22Rv1 (cell line): ENCODE measurements around the gene CNRIP1.

Source experiments
- CTCF ChIP-seq: fragments of 450-650 bp; IDR thresholded peaks from 2 replicates; pipeline ENCODE4 v1.5.1; 2017; ENCODE audit warnings: mild to moderate bottlenecking
- ZFX ChIP-seq: fragments of 450-650 bp; IDR thresholded peaks from 2 replicates; pipeline ENCODE4 v1.6.1; 2017; ENCODE audit warnings: antibody characterized with exemption, borderline replicate concordance

DNA sequence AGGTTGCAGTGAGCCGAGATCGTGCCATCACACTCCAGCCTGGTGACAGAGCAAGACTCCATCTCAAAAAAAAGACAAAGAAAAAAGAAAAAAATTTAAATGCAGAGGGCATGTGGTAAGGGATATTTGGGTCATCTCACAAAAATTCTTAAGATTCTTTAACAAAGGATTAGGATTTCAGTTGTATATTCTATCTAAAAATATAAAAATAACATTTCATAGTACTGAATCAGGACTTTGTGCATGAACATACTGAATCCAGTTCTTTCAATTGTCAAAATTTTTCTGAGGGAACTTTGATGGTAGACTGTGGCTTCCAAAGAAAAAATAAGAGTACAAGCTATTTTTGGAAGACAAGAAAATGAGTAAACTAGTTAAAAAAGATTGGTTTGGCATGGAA, 60.9 kb downstream of the CNRIP1 start:
- no peak for TF ChIP-seq CTCF
- no peak for TF ChIP-seq ZFX
